Small intestine (tissue), 7 donors: ENCODE results near the gene B4GALT5. TPM values are rescaled to one million over a fixed set of nuclear protein-coding genes. Genes with fewer than 3 reads are reported as not detected.
"Not testable (repeated sequence)": the region's sequence is repeated elsewhere in the genome, so short reads cannot be mapped to it uniquely, and the experiment has no call there.

Experiments
- DNase-seq, 2 donors: peaks; one replicate each; pipeline versions ENCODE4 v3.0.0 to v3.0.0-alpha.2; 2013
- FAIRE-seq: peaks from 2 replicates; lab custom pipeline; 2012; peaks lifted over from hg19 to GRCh38; lab: Jason Lieb, UNC
- H3K27ac ChIP-seq, 3 donors: one replicate each; pipeline ENCODE4 v1.5.1; 2013; ENCODE audit warnings: low read length in 2 of 3, mild to moderate bottlenecking in 2 of 3, control low read depth in 1 of 3, inconsistent platforms in 1 of 3, low read depth in 1 of 3, moderate library complexity in 1 of 3
- H3K27me3 ChIP-seq, 3 donors: one replicate each; pipeline ENCODE4 v1.6.1; 2013; ENCODE audit warnings: low read length in 3 of 3, inconsistent platforms in 1 of 3; ENCODE audit not compliant: control insufficient read depth in 3 of 3, insufficient read depth in 3 of 3
- H3K36me3 ChIP-seq, 3 donors: one replicate each; pipeline ENCODE4 v1.6.1; 2013; ENCODE audit warnings: low read length in 3 of 3, inconsistent platforms in 1 of 3, low read depth in 1 of 3, mild to moderate bottlenecking in 1 of 3, moderate library complexity in 1 of 3; ENCODE audit not compliant: control insufficient read depth in 3 of 3, insufficient read depth in 2 of 3
- H3K4me1 ChIP-seq, 3 donors: one replicate each; pipeline ENCODE4 v1.6.1; 2013; ENCODE audit warnings: low read length in 2 of 3, inconsistent platforms in 1 of 3, low read depth in 1 of 3, mild to moderate bottlenecking in 1 of 3, moderate library complexity in 1 of 3; ENCODE audit not compliant: control insufficient read depth in 3 of 3, insufficient read depth in 2 of 3
- H3K4me3 ChIP-seq, 3 donors: one replicate each; pipeline ENCODE4 v1.5.1; 2013; ENCODE audit warnings: low read length in 3 of 3, control low read depth in 1 of 3, inconsistent platforms in 1 of 3, low read depth in 1 of 3, mild to moderate bottlenecking in 1 of 3, moderate library complexity in 1 of 3
- H3K9me3 ChIP-seq, 2 donors: one replicate each; pipeline ENCODE4 v1.6.1; 2013; ENCODE audit warnings: low read depth in 1 of 2, low read length in 1 of 2; ENCODE audit not compliant: control insufficient read depth in 2 of 2, insufficient read depth in 1 of 2
- WGBS, 3 donors: extraction: QIAGEN DNeasy Blood & Tissue Kit; methylation state at CpG; one replicate each; pipeline ENCODE4 v1.1.7; 2013; 5-methylcytosine and 5-hydroxymethylcytosine counted together
- polyA plus RNA-seq, 4 donors: library from polyadenylated mRNA; stranded (reverse) in 3 of 4; unstranded in 1 of 4; fragments of 200-250 nt in 3 of 4; fragments of 120-200 nt in 1 of 4; gene quantifications; one replicate each; pipeline versions ENCODE4 v1.2.1 to v1.2.3, GENCODE V29; 2013
- donor health status: healthy with polysubstance abuse.
- donor health status: control.
- donor health status: control.
- donor health status: Bipolar disorder and iron deficiency.
- donor health status: healthy.

The B4GALT5 gene
- polyA plus RNA-seq, 4 donors, result 11.9 to 47.1 (median 20.5) TPM

GRCh38 chr20:49669601-49670189 is 44.0 kb downstream of the B4GALT5 start:
- Histone ChIP-seq H3K27me3 (no peaks in the 10 kb centered on the region), H3K9me3 (no peaks in the 10 kb centered on the region), H3K36me3 (no peaks in the 10 kb centered on the region), H3K27ac (peak overlapping the region; percentile 43 to 89 (median 74)), H3K4me1 (peaks cover 10 to 63% (median 21%) of the 10 kb centered on the region in 3 donors), H3K4me3 (peak overlapping the region in 1 of 3 donors; percentile 19)
- no peak for FAIRE-seq
- peak in 1 of 2 donors; percentile 50 for DNase-seq
- 21 to 41% (median 24%) methylated on average over 7 of the region's 7 CpGs for WGBS, 3 donors

GRCh38 chr20:49668878-49669195 is 44.8 kb downstream of the B4GALT5 start:
- DNase-seq, H3K9me3 ChIP-seq, FAIRE-seq, H3K27me3 ChIP-seq, H3K36me3 ChIP-seq: not testable (repeated sequence)
- Histone ChIP-seq H3K27ac (peak overlapping the region; percentile 74 to 89 (median 81)), H3K4me3 (peak overlapping the region in 1 of 3 donors; percentile 16), H3K4me1 (peaks cover 11 to 57% (median 21%) of the 10 kb centered on the region in 3 donors)
- 29 to 54% (median 30%) methylated on average over 2 of the region's 2 CpGs for WGBS, 3 donors

DNA sequence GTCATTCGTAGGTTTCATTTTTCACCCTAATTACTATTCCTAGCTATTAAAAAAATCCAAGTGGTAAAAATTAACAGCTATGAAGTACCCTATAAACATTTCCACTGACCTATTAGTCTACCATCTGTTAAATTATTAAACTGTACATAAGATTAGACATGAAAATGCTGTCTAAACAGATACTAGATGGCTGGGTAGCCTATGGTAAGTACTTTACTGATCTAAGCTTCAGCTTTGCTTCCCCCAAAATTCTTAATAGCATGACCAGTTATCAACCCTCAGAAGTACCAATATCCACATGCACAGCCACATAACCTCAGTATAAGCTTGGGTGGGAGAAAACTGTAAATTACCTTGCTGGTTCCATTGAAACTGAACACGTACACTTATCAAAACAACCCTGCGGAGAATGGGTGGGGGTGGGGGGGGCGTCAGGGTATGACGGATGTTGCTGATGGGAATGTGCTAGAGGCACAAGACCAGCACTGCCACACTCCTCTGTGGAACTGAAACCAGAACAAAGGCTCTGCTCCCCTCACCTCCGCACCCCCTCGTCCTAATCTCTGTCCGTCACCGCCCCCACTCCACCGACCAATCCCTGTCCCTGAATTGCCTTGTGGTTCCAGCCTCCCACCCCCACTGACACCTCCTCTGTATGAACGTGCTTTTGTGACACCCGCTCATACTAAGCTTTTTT is 45.3 kb downstream of the B4GALT5 start:
- H3K4me1 ChIP-seq, result peaks cover 11 to 52% (median 21%) of the 10 kb centered on the region in 3 donors
- no peaks in the 10 kb centered on the region for H3K27me3 ChIP-seq
- DNase-seq (peak; percentile 83), FAIRE-seq (no peak)
- H3K4me3 ChIP-seq, result peak overlapping the region in 1 of 3 donors; percentile 16
- 7 to 30% (median 21%) methylated on average over 12 of the region's 12 CpGs for WGBS, 3 donors
- H3K27ac ChIP-seq, result peak overlapping the region; percentile 74 to 89 (median 81)
- H3K9me3 ChIP-seq, result no peaks in the 10 kb centered on the region
- no peaks in the 10 kb centered on the region for H3K36me3 ChIP-seq

GRCh38 chr20:49666911-49667310 is 46.8 kb downstream of the B4GALT5 start:
- Histone ChIP-seq H3K4me1 (peaks cover 7 to 45% (median 22%) of the 10 kb centered on the region in 3 donors), H3K27ac (peak overlapping the region in 1 of 3 donors; percentile 3), H3K4me3 (no peak overlapping the region), H3K27me3 (no peaks in the 10 kb centered on the region), H3K9me3 (no peaks in the 10 kb centered on the region), H3K36me3 (no peaks in the 10 kb centered on the region)
- DNase-seq (no peak), FAIRE-seq (no peak)
- WGBS, 3 donors, result 46 to 86% (median 62%) methylated on average over 3 of the region's 3 CpGs

DNA sequence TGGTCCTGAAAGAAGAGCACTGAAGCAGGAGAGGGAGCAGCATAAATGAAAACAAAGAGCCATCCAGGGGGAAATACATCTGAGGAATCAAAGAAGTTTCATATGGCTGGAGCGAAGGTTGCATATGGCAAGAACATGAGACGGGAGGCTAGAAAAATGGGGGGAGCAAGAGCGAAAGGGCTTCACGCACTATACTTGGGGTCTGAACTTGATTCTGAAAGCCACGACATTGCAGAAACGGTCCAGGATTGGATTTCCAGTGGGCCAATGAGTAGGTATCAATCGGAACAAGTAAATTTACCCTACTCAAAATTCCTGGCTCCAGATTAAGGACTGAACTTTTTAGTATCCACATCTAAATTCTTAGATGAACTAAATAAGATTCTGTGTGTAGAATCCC is 47.9 kb downstream of the B4GALT5 start:
- Histone ChIP-seq H3K4me3 (no peak overlapping the region), H3K27me3 (no peaks in the 10 kb centered on the region), H3K36me3 (peaks cover 0 to 3% (median 0%) of the 10 kb centered on the region in 3 donors), H3K9me3 (no peaks in the 10 kb centered on the region), H3K4me1 (peaks cover 5 to 43% (median 18%) of the 10 kb centered on the region in 3 donors), H3K27ac (no peak overlapping the region)
- 94 to 97% (median 97%) methylated on average over 7 of the region's 7 CpGs for WGBS, 3 donors
- FAIRE-seq (no peak), DNase-seq (no peak)

- no peaks in the 10 kb centered on the region for H3K9me3 ChIP-seq
- H3K27me3 ChIP-seq, result no peaks in the 10 kb centered on the region
- DNase-seq (no peak), FAIRE-seq (no peak)
- H3K4me3 ChIP-seq, result no peak overlapping the region
- no peak overlapping the region for H3K27ac ChIP-seq
- peaks cover 14 to 33% (median 15%) of the 10 kb centered on the region in 3 donors for H3K4me1 ChIP-seq
- 98 to 99% (median 98%) methylated on average over 3 of the region's 3 CpGs for WGBS, 3 donors
- peaks cover 0 to 9% (median 2%) of the 10 kb centered on the region in 3 donors for H3K36me3 ChIP-seq
Observed at GRCh38 chr20:49664612-49665313, 48.9 kb downstream of the B4GALT5 start.

DNA sequence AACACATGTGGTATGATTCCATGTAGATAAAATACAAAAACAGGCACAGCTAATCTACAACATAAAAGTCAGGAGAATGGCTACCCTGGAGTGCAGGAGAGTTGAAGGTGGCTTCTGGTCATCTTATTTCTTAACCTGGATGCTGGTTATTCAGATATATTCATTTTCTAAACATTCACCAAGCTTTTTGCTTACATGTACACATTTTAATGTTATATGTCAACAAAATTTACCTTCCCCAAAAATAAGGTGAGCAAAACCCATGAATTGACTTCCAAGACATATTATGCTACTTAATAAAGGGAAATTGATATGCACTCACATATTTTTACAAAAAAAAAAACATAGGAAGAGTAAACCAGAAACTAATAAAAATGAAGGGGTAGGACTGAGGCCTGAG is 50.6 kb downstream of the B4GALT5 start:
- H3K4me3 ChIP-seq, result no peak overlapping the region
- H3K27ac ChIP-seq, result no peak overlapping the region
- H3K27me3 ChIP-seq, result no peaks in the 10 kb centered on the region
- H3K4me1 ChIP-seq, result peaks cover 19 to 34% (median 20%) of the 10 kb centered on the region in 3 donors
- no peaks in the 10 kb centered on the region for H3K9me3 ChIP-seq
- DNase-seq, result no peak
- no peak for FAIRE-seq
- peaks cover 0 to 10% (median 2%) of the 10 kb centered on the region in 3 donors for H3K36me3 ChIP-seq

DNA sequence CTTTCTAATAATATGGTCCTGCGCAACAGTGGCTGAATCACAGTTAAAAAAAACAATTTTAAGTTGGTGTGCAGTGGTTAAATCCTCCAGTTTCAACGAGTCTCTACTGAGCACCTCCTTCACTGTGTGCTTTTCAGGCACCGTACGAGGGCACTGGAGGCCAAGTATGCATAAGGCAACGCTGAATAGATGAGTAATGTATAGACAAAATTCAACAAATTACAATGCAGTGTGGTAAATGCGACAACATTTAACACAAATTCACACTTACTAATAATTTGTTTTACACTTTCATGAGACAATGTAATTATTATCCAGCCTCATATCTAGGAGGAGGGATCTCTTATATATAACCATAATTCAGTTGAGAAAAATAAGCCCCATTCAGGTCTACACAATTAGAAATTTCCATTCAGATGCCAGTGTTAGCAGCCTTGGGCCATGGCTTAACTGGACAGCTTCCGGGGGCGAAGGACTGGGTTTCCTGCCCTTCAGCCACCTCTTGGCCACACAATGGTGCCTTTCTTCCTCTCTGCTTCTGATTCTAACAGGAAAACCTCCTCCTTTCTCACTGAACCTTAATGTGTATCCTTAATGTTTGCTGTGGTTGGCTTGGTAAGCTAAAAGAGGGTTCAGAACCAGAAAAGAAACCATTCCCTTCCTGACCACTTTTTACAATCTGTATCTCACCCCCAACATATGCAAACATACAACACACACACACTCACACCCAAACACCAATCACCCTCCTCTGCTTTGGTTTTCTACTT is 51.9 kb downstream of the B4GALT5 start:
- DNase-seq, result no peak
- no peak overlapping the region for H3K4me3 ChIP-seq
- no peak for FAIRE-seq
- 81 to 86% (median 81%) methylated on average over 8 of the region's 8 CpGs for WGBS, 3 donors
- peaks cover 0 to 10% (median 2%) of the 10 kb centered on the region in 3 donors for H3K36me3 ChIP-seq
- no peaks in the 10 kb centered on the region for H3K27me3 ChIP-seq
- H3K27ac ChIP-seq, result peak overlapping the region in 1 of 3 donors; percentile 8
- H3K4me1 ChIP-seq, result peaks cover 23 to 36% (median 31%) of the 10 kb centered on the region in 3 donors
- H3K9me3 ChIP-seq, result no peaks in the 10 kb centered on the region
